ENCODE data around the gene PLCE1. TPM values are rescaled to one million over a fixed set of nuclear protein-coding genes. Genes with fewer than 3 reads are reported as not detected.

The PLCE1 gene
- polyA plus RNA-seq, 2 of the 4 experiments (the other 2 are of a cell fraction) = 10.7 to 18.2 TPM

DNA sequence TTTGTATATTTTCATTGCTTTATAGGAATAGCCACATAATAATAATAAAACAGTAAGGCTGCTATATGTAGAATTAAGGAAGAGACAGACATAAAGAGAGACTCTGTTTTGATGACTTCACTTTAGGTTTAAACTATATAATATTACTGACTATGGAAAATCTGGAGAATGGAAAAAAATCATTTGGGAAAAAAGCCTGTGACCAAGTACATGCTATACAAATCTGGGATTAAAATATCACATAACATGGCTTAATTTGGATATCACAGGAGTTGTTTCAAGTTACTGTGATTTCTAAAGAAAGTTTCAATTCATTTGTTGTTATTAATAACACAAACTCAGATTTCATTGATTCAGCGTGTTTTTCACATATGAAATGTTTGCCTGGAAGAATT is 7.7 kb downstream of the PLCE1 start:
- POLR2A ChIA-PET = no interaction called here
- WGBS (ENCODE audit: missing lambda C conversion rate) = 91% methylated on average over 1 of the region's 1 CpG
- Histone ChIP-seq H3K27ac (peak overlapping the region; percentile 2 to 32; a peak in 2 of 6 replicates), H3K4me3 (no peak overlapping the region), H3K4me1 (peaks cover 57% of the 10 kb centered on the region), H3K4me2 (peak overlapping the region; percentile 61), H3K9me3 (no peaks in the 10 kb centered on the region)
- ATAC-seq = no peak
- TF ChIP-seq CTCF (IDR thresholded peaks at IDR 0.05) (no peak), CBX2 (IDR thresholded peaks at IDR 0.05; ENCODE audit: borderline replicate concordance, low read depth) (no peak), KDM1A (IDR thresholded peaks at IDR 0.05; ENCODE audit: low read depth) (no peak), REST (IDR thresholded peaks at IDR 0.05) (no peak), CHD2 (IDR thresholded peaks at IDR 0.05; ENCODE audit: low read length, partially characterized antibody) (no peak), HOXA7 (CRISPR knock-in tag; IDR thresholded peaks at IDR 0.05) (no peak), ZC3H11A (IDR thresholded peaks at IDR 0.05) (no peak), ZNF302 (CRISPR knock-in tag; IDR thresholded peaks at IDR 0.05) (no peak), POLR2AphosphoS2 (conservative IDR thresholded peaks at IDR 0.05; ENCODE audit: low read length) (no peak), CEBPB (IDR thresholded peaks at IDR 0.05) (no peak)
- TF ChIP-seq, protein P1, sequence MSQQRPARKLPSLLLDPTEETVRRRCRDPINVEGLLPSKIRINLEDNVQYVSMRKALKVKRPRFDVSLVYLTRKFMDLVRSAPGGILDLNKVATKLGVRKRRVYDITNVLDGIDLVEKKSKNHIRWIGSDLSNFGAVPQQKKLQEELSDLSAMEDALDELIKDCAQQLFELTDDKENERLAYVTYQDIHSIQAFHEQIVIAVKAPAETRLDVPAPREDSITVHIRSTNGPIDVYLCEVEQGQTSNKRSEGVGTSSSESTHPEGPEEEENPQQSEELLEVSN (IDR thresholded peaks at IDR 0.05; ENCODE audit: borderline replicate concordance, low read depth) = no peak
- FAIRE-seq = no peak
- no peak for DNase-seq (ENCODE audit: low read depth in 1 of 2, low spot score in 1 of 2)
- CTCF ChIA-PET = interaction anchor here (0.6 to 0.9 kb wide), 2 partner anchors 9 to 24 kb away, joined by 3 read pairs; no protein-coding TSS in a partner anchor

DNA sequence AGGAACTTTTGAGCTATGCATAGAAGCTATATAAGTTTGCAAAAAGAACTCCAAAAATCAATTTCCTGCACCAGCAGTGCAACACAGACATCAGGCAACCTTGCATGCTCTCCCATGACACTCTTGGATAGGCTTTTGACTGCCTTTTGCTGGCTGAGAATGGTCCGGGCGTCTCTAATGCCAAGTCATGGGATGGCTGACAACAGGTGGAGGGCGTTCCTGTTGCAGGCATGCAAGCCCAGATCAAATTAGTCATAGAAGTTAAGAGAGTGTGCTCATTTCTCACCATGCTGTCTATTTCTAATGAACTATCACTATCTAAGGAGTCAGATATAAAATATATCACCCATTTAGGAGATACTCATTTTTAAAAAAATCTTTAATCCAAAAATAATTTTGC is 8.4 kb downstream of the PLCE1 start:
- FAIRE-seq (no peak), DNase-seq (ENCODE audit: low read depth in 1 of 2, low spot score in 1 of 2) (no peak), ATAC-seq (no peak)
- ChIA-PET POLR2A (no interaction called here), CTCF (interaction anchor here (0.9 kb wide), 1 partner anchor 25 kb away, joined by 3 read pairs; no protein-coding TSS in a partner anchor)
- Histone ChIP-seq H3K27ac (peak overlapping the region in 1 of 2 experiments; percentile 32; a peak in 1 of 6 replicates), H3K9me3 (no peaks in the 10 kb centered on the region), H3K4me3 (no peak overlapping the region), H3K4me2 (peak overlapping the region; percentile 10; the same call in 1 of the 3 replicates), H3K4me1 (peaks cover 64% of the 10 kb centered on the region)
- 48% methylated on average over 3 of the region's 3 CpGs for WGBS (ENCODE audit: missing lambda C conversion rate)
- TF ChIP-seq RARB (CRISPR knock-in tag; IDR thresholded peaks at IDR 0.05) = no peak
- TF ChIP-seq EHF (CRISPR knock-in tag; IDR thresholded peaks at IDR 0.05) = no peak
- no peak for TF ChIP-seq EHMT2 (IDR thresholded peaks at IDR 0.05; ENCODE audit: low read depth)
- TF ChIP-seq HMGXB4 (CRISPR knock-in tag; IDR thresholded peaks at IDR 0.05; ENCODE audit: borderline replicate concordance) = no peak
- no peak for TF ChIP-seq CHD2 (IDR thresholded peaks at IDR 0.05; ENCODE audit: low read length, partially characterized antibody)
- TF ChIP-seq MAFK (IDR thresholded peaks at IDR 0.05; ENCODE audit: partially characterized antibody) = no peak
- TF ChIP-seq HOXB5 (CRISPR knock-in tag; IDR thresholded peaks at IDR 0.05) = no peak
- TF ChIP-seq NFE2L2 (conservative IDR thresholded peaks at IDR 0.05; ENCODE audit: low read length) = no peak
- TF ChIP-seq ZC3H11A (IDR thresholded peaks at IDR 0.05) = no peak
- no peak for TF ChIP-seq ZSCAN20 (CRISPR knock-in tag; IDR thresholded peaks at IDR 0.05)
- TF ChIP-seq HEYL (CRISPR knock-in tag; IDR thresholded peaks at IDR 0.05) = no peak
- TF ChIP-seq GATA3 (IDR thresholded peaks at IDR 0.05; ENCODE audit: borderline replicate concordance) = no peak
- TF ChIP-seq, protein P2, sequence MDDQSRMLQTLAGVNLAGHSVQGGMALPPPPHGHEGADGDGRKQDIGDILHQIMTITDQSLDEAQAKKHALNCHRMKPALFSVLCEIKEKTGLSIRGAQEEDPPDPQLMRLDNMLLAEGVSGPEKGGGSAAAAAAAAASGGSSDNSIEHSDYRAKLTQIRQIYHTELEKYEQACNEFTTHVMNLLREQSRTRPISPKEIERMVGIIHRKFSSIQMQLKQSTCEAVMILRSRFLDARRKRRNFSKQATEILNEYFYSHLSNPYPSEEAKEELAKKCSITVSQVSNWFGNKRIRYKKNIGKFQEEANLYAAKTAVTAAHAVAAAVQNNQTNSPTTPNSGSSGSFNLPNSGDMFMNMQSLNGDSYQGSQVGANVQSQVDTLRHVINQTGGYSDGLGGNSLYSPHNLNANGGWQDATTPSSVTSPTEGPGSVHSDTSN (IDR thresholded peaks at IDR 0.05) = no peak
